ENCODE results near the gene NBL1.

- TF ChIP-seq CTCF (IDR thresholded peaks at IDR 0.05) = no peak
- no peak for TF ChIP-seq EZH2 (IDR thresholded peaks at IDR 0.05)
- no peak for TF ChIP-seq EZH2phosphoT487 (IDR thresholded peaks at IDR 0.05)
Observed at GRCh38 chr1:19643121-19643520, 990 bp upstream of the NBL1 start.
